Activated naive CD4-positive, alpha-beta T cell treated with anti-CD3 and anti-CD28 coated beads for 36 hours (primary cell): Measurements from ENCODE around the gene KIF2B. TPM values are rescaled to one million over a fixed set of nuclear protein-coding genes. Genes with fewer than 3 reads are reported as not detected.

Source experiments
- CTCF ChIA-PET: fragments of 350-600 bp; sonication (Branson Sonifier 250); formaldehyde crosslinking; loops from one replicate; lab custom pipeline; 2021; ENCODE audit warnings: antibody characterized with exemption; lab: Charles Lee
- DNase-seq: peaks from one replicate; pipeline ENCODE4 v3.0.0-alpha.2; 2020
- H3K27ac Mint-ChIP-seq: one replicate; pipeline ENCODE4 v1.8.0; 2021; ENCODE audit warnings: mild to moderate bottlenecking, mixed read lengths
- H3K27me3 Mint-ChIP-seq: one replicate; pipeline ENCODE4 v1.8.0; 2021; ENCODE audit warnings: low read depth, mixed read lengths
- H3K36me3 Mint-ChIP-seq: one replicate; pipeline ENCODE4 v1.8.0; 2021; ENCODE audit warnings: low read depth, mixed read lengths
- H3K4me1 Mint-ChIP-seq: one replicate; pipeline ENCODE4 v1.8.0; 2021; ENCODE audit warnings: low read depth, mixed read lengths
- H3K4me3 Mint-ChIP-seq: one replicate; pipeline ENCODE4 v1.8.0; 2021; ENCODE audit warnings: mild to moderate bottlenecking, moderate library complexity, mixed read lengths
- H3K9me3 Mint-ChIP-seq: one replicate; pipeline ENCODE4 v1.8.0; 2021; ENCODE audit warnings: mixed read lengths
- intact Hi-C: fragments of 100-400 bp; cut with micrococcal nuclease; formaldehyde crosslinking; loops from one replicate; pipeline ENCODE4 v1.15.1; 2023
- total RNA-seq, 2 experiments: library from RNA; stranded (reverse); gene quantifications; one replicate each; pipeline ENCODE4 v1.2.3, GENCODE V29; 2021

Gene KIF2B, protein sequence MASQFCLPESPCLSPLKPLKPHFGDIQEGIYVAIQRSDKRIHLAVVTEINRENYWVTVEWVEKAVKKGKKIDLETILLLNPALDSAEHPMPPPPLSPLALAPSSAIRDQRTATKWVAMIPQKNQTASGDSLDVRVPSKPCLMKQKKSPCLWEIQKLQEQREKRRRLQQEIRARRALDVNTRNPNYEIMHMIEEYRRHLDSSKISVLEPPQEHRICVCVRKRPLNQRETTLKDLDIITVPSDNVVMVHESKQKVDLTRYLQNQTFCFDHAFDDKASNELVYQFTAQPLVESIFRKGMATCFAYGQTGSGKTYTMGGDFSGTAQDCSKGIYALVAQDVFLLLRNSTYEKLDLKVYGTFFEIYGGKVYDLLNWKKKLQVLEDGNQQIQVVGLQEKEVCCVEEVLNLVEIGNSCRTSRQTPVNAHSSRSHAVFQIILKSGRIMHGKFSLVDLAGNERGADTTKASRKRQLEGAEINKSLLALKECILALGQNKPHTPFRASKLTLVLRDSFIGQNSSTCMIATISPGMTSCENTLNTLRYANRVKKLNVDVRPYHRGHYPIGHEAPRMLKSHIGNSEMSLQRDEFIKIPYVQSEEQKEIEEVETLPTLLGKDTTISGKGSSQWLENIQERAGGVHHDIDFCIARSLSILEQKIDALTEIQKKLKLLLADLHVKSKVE
- not detected for total RNA-seq

DNA sequence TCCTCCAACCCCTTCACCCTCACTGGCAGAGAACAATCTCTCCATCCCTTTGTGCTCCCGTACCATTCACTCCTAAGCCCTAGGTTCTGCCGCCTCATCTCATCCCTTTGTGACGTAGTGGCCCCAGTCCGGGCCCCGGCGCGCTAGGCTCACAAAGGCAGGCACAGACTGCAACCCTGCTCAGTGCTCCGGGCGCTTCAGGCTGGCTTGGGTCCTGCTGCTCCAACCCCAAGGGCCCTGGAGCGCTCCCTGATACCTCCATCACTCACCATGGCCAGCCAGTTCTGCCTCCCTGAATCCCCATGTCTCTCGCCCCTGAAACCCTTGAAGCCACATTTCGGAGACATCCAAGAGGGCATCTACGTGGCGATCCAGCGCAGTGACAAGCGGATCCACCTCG lies at the start of gene KIF2B:
Gene KIF2B, plus strand, starts transcription at position 164 of the 400 bp plus-strand sequence. Its CDS starts 107 bp downstream, at position 271.
- Mint-ChIP-seq H3K36me3 (no peaks in the 10 kb centered on the region), H3K9me3 (peaks cover 5% of the 10 kb centered on the region), H3K27ac (no peak within 1 kb of the TSS), H3K4me3 (no peak within 1 kb of the TSS), H3K27me3 (no peaks in the 10 kb centered on the region), H3K4me1 (no peaks in the 10 kb centered on the region)
- CTCF ChIA-PET, result no interaction called here
- DNase-seq, result no peak
- intact Hi-C loops, result no loop called here

DNA sequence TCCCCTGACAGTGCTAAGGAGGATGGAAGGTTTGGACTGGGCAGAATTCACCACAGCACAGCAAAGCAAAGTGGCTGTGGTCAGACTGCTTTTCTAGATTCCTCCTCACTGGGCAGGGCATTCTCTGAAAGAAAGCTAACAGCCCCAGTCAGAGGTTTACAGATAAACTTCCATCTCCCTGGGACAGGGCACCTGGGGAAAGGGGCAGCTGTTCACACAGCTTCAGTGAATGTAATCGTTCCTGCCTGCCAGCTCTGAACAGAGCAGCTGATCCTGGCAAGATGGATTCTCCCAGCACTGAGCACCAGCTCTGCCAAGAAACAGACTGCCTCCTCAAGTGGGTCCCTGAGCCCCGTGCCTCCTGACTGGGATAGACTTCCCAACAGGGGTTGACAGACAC lies 42.4 kb upstream of the KIF2B start:
- CTCF ChIA-PET, result no interaction called here
- intact Hi-C loops, result no loop called here
- no peaks in the 10 kb centered on the region for H3K27me3 Mint-ChIP-seq
- H3K9me3 Mint-ChIP-seq, result no peaks in the 10 kb centered on the region
- no peak for DNase-seq
- H3K4me3 Mint-ChIP-seq, result no peak overlapping the region
- H3K36me3 Mint-ChIP-seq, result no peaks in the 10 kb centered on the region
- H3K27ac Mint-ChIP-seq, result no peak overlapping the region
- H3K4me1 Mint-ChIP-seq, result no peaks in the 10 kb centered on the region

- CTCF ChIA-PET, result no interaction called here
- intact Hi-C loops, result no loop called here
These were observed 31.2 kb upstream of the KIF2B start for GRCh38 chr17:53791551-53791950.

DNA sequence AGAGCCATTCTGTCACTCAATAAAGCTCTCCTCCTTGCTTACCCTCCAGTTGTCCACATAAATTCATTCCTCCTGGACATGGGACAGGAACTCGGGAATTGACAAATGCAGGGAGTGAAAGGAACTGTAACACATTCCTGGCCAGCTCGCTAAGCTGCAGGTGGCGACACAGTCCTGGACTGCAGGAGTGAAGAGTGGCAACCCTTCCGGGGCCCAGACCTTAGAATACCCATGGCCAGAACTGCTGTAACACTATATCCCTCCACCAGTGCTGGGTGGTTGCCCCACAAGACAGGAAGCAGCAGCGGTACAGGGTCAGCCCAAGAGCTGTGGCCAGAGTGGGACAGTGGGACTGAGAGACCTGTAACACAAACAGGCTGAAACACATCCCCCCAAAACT lies 30.3 kb upstream of the KIF2B start:
- CTCF ChIA-PET, result no interaction called here
- Mint-ChIP-seq H3K4me1 (no peaks in the 10 kb centered on the region), H3K9me3 (no peaks in the 10 kb centered on the region), H3K27me3 (no peaks in the 10 kb centered on the region), H3K4me3 (no peak overlapping the region), H3K27ac (no peak overlapping the region), H3K36me3 (no peaks in the 10 kb centered on the region)
- DNase-seq, result no peak
- intact Hi-C loops, result no loop called here

More at GRCh38 chr17:53791551-53791950, 31.2 kb upstream of the KIF2B start:
- Mint-ChIP-seq H3K27ac (no peak overlapping the region), H3K4me3 (no peak overlapping the region), H3K4me1 (no peaks in the 10 kb centered on the region), H3K9me3 (no peaks in the 10 kb centered on the region), H3K36me3 (no peaks in the 10 kb centered on the region), H3K27me3 (no peaks in the 10 kb centered on the region)
- DNase-seq, result no peak

DNA sequence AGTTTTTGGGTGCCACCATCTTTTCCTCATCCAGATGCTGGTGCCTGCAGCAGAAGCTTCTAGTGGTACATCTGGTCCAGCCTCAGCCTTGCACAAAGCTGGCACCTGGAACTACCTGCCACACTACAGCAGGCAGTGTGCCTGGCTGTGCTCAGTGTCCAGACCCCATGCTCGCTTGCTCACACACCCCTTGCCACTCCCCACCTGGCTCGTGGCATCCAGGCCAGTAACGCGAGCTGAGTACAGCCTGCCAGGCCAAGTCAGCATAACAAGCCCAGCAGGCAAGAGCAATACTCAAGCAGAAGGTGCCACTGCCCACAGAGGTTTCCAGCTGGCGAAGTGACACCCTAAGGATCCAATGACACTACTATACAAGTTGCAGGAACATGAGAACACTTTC lies 29.7 kb upstream of the KIF2B start:
- no peaks in the 10 kb centered on the region for H3K4me1 Mint-ChIP-seq
- DNase-seq, result no peak
- H3K9me3 Mint-ChIP-seq, result no peaks in the 10 kb centered on the region
- H3K27me3 Mint-ChIP-seq, result no peaks in the 10 kb centered on the region
- CTCF ChIA-PET, result no interaction called here
- no peak overlapping the region for H3K4me3 Mint-ChIP-seq
- no peaks in the 10 kb centered on the region for H3K36me3 Mint-ChIP-seq
- H3K27ac Mint-ChIP-seq, result no peak overlapping the region
- intact Hi-C loops, result no loop called here

- peaks cover 1% of the 10 kb centered on the region for H3K9me3 Mint-ChIP-seq
- CTCF ChIA-PET, result interaction anchor here (0.6 kb wide), 1 partner anchor 1922 kb away, joined by 3 read pairs; no protein-coding TSS in a partner anchor
- H3K4me3 Mint-ChIP-seq, result no peak overlapping the region
- intact Hi-C loops, result no loop called here
- DNase-seq, result no peak
- no peaks in the 10 kb centered on the region for H3K4me1 Mint-ChIP-seq
- no peak overlapping the region for H3K27ac Mint-ChIP-seq
- H3K27me3 Mint-ChIP-seq, result no peaks in the 10 kb centered on the region
- no peaks in the 10 kb centered on the region for H3K36me3 Mint-ChIP-seq
These were observed 27.9 kb upstream of the KIF2B start for GRCh38 chr17:53794875-53795274.

DNA sequence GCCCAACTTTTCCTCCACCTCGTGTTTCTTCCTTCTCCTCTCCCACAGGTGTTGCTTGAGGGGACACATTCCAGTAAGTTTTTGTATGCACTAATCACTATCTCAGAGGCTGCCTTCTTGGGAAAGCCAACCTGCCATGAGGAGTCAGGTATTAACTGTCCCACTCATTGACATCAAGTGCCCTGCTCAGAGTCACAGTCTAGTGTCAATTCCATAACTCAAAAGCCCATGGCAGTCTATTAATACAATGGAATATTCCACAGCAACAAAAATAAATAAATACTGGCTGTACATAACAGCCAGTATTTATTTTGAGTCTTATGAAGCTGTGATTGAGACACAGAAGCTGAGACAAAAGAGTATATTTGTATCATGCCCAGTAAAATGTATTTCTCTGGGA lies 26.1 kb upstream of the KIF2B start:
- intact Hi-C loops, result no loop called here
- no peak overlapping the region for H3K4me3 Mint-ChIP-seq

DNA sequence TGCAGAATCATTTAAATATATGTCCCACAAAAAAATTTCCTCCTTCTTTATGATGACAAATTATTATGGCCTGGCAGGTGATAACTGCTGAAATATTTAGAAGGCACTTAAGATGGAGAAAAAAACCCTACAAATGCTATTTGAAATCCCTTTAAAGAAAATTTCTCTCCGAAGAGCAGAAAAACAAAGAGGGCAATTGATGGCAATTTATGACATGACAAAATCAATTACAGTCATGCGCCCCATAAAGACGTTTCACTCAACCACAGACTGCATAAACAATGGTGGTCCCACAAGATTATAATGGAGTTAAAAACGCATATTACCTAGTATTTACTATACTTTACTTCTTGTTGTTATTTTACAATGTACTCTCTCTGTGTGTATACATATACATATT lies 25.2 kb upstream of the KIF2B start:
- CTCF ChIA-PET, result no interaction called here
- no peaks in the 10 kb centered on the region for H3K36me3 Mint-ChIP-seq
- intact Hi-C loops, result no loop called here
- no peaks in the 10 kb centered on the region for H3K4me1 Mint-ChIP-seq
- no peaks in the 10 kb centered on the region for H3K27me3 Mint-ChIP-seq
- H3K27ac Mint-ChIP-seq, result no peak overlapping the region
- H3K4me3 Mint-ChIP-seq, result no peak overlapping the region
- H3K9me3 Mint-ChIP-seq, result peaks cover 1% of the 10 kb centered on the region
- DNase-seq, result no peak

More for the DNA sequence above, 26.1 kb upstream of the KIF2B start:
- no peaks in the 10 kb centered on the region for H3K36me3 Mint-ChIP-seq
- DNase-seq, result no peak
- no peaks in the 10 kb centered on the region for H3K27me3 Mint-ChIP-seq
- H3K4me1 Mint-ChIP-seq, result no peaks in the 10 kb centered on the region
- no peak overlapping the region for H3K27ac Mint-ChIP-seq
- H3K9me3 Mint-ChIP-seq, result peaks cover 1% of the 10 kb centered on the region
- CTCF ChIA-PET, result no interaction called here

GRCh38 chr17:53804437-53804836 lies 18.3 kb upstream of the KIF2B start:
- no peak overlapping the region for H3K27ac Mint-ChIP-seq
- no peak for DNase-seq
- H3K36me3 Mint-ChIP-seq, result no peaks in the 10 kb centered on the region
- H3K4me1 Mint-ChIP-seq, result no peaks in the 10 kb centered on the region
- peaks cover 1% of the 10 kb centered on the region for H3K9me3 Mint-ChIP-seq
- H3K27me3 Mint-ChIP-seq, result no peaks in the 10 kb centered on the region
- H3K4me3 Mint-ChIP-seq, result no peak overlapping the region
- CTCF ChIA-PET, result no interaction called here
- intact Hi-C loops, result no loop called here

DNA sequence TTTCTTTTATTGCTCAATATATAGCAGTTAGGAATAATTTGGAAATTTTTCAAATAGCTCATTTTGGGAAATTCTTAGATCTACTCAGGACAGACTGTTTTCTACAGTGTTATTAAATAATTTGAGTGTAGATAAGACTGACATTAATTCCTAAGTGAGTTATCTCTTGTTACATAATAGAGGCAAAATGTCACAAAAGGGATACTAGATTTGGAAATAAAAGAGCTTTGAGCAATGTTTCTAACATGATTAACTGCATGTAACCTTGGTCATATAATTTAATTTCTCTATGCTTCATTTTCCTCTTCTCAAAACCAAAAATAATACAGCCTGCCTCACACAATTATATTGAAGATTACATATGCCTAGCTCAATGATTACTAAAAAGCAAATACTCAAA lies 16.3 kb upstream of the KIF2B start:
- Mint-ChIP-seq H3K4me3 (no peak overlapping the region), H3K27ac (no peak overlapping the region), H3K9me3 (no peaks in the 10 kb centered on the region), H3K36me3 (no peaks in the 10 kb centered on the region), H3K27me3 (no peaks in the 10 kb centered on the region), H3K4me1 (no peaks in the 10 kb centered on the region)
- DNase-seq, result no peak
- CTCF ChIA-PET, result no interaction called here
- intact Hi-C loops, result no loop called here

- Mint-ChIP-seq H3K9me3 (no peaks in the 10 kb centered on the region), H3K27ac (no peak overlapping the region), H3K4me1 (no peaks in the 10 kb centered on the region), H3K27me3 (no peaks in the 10 kb centered on the region), H3K36me3 (no peaks in the 10 kb centered on the region), H3K4me3 (no peak overlapping the region)
- CTCF ChIA-PET, result no interaction called here
- DNase-seq, result no peak
- intact Hi-C loops, result no loop called here
These were observed 15.4 kb upstream of the KIF2B start for GRCh38 chr17:53807286-53807685.

- intact Hi-C loops, result no loop called here
- H3K36me3 Mint-ChIP-seq, result no peaks in the 10 kb centered on the region
- no peak overlapping the region for H3K27ac Mint-ChIP-seq
- no peak for DNase-seq
- no peaks in the 10 kb centered on the region for H3K4me1 Mint-ChIP-seq
- H3K27me3 Mint-ChIP-seq, result no peaks in the 10 kb centered on the region
- H3K4me3 Mint-ChIP-seq, result no peak overlapping the region
- peaks cover under 1% of the 10 kb centered on the region for H3K9me3 Mint-ChIP-seq
- CTCF ChIA-PET, result no interaction called here
These were observed 4.5 kb upstream of the KIF2B start for GRCh38 chr17:53818271-53818670.

DNA sequence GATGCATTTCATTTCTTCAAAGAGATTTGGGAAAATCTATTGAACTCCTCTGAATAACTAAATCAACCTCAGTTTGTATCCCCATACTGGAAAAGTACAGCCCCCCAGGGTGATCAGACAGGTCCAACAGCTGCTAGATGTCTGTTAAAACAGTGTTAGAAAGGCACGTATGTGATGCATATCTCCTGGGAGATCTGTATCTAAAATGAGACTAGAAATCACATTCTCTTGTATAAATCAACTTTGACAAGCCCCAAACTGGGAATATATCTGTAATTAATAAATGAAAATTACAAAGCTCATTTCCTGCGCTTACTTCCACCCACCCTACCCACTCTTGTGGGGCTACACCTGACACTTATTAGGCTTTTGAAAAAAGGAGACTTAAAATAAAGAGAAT lies 3.8 kb upstream of the KIF2B start:
- Mint-ChIP-seq H3K4me1 (no peaks in the 10 kb centered on the region), H3K27me3 (no peaks in the 10 kb centered on the region), H3K4me3 (no peak overlapping the region), H3K27ac (no peak overlapping the region), H3K9me3 (no peaks in the 10 kb centered on the region), H3K36me3 (no peaks in the 10 kb centered on the region)
- CTCF ChIA-PET, result no interaction called here
- intact Hi-C loops, result no loop called here
- DNase-seq, result no peak
